Endothelial cell of umbilical vein (primary cell): ENCODE results near the gene CKS1B. TPM values are rescaled to one million over a fixed set of nuclear protein-coding genes. Genes with fewer than 3 reads are reported as not detected.
"Not testable (repeated sequence)": the region's sequence is repeated elsewhere in the genome, so short reads cannot be mapped to it uniquely, and the experiment has no call there.

ENCODE experiments used
- BruUV-seq: library from RNA; stranded (reverse); fragments of 400-500 nt; replicated peaks from 2 replicates; lab custom pipeline; 2021; lab: Mats Ljungman, UMichigan
- CTCF ChIA-PET: fragments of 300-600, 350-600 bp; sonication (Branson Sonifier 250); formaldehyde crosslinking; loops from one replicate; lab custom pipeline; 2021; ENCODE audit warnings: antibody characterized with exemption, inconsistent platforms; lab: Charles Lee
- POLR2A ChIA-PET: fragments of 300-600, 350-600 bp; sonication (Branson Sonifier 250); formaldehyde crosslinking; loops from one replicate; lab custom pipeline; 2021; ENCODE audit warnings: antibody characterized with exemption, inconsistent platforms; lab: Charles Lee
- DNase-seq: peaks from one replicate; pipeline ENCODE4 v3.0.0-alpha.2; 2011; ENCODE audit warnings: low read depth, low spot score
- FAIRE-seq: peaks from 2 replicates; lab custom pipeline; 2011; peaks lifted over from hg19 to GRCh38; lab: Jason Lieb, UNC
- H2AFZ ChIP-seq: 2 replicates; pipeline ENCODE4 v1.6.0; 2012; ENCODE audit warnings: low read depth, low read length, control low read depth, inconsistent platforms
- H3K27ac ChIP-seq: 2 replicates; pipeline ENCODE4 v1.5.1; 2011; ENCODE audit warnings: low read depth, mild to moderate bottlenecking, control low read depth, low read length, moderate library complexity; ENCODE audit not compliant: insufficient read depth
- H3K27me3 ChIP-seq, 2 experiments: 2 replicates each; pipeline versions ENCODE4 v1.6.0 to v1.6.1; 2011; ENCODE audit warnings: low read length in 2 of 2, mixed read lengths in 1 of 2; ENCODE audit not compliant: control insufficient read depth in 2 of 2, insufficient read depth in 2 of 2
- H3K36me3 ChIP-seq, 2 experiments: 2 replicates in 1 of 2; 3 replicates in 1 of 2; pipeline ENCODE4 v1.5.1; 2011; ENCODE audit warnings: low read length in 2 of 2, mild to moderate bottlenecking in 1 of 2, moderate library complexity in 1 of 2; ENCODE audit not compliant: control insufficient read depth in 2 of 2, insufficient read depth in 2 of 2; ENCODE audit errors: extremely low read depth in 1 of 2
- H3K4me1 ChIP-seq: 3 replicates; pipeline ENCODE4 v1.5.1; 2011; ENCODE audit warnings: mild to moderate bottlenecking, low read length; ENCODE audit not compliant: control insufficient read depth, insufficient read depth; ENCODE audit errors: extremely low read depth
- H3K4me2 ChIP-seq: 2 replicates; pipeline ENCODE4 v1.6.1; 2011; ENCODE audit warnings: low read length, control low read depth, mixed read lengths; ENCODE audit not compliant: insufficient read depth
- H3K4me3 ChIP-seq, 3 experiments: fragments of 200-600 bp in 1 of 3; sonication (generic), shearing (Covaris generic) in 1 of 3; replicated peaks in 1 of 3; 2 replicates each; pipeline ENCODE4 v1.5.1; 2011 to 2016; ENCODE audit warnings: control low read depth in 3 of 3, low read length in 3 of 3, mild to moderate bottlenecking in 2 of 3, inconsistent platforms in 1 of 3, low read depth in 1 of 3, moderate library complexity in 1 of 3; ENCODE audit not compliant: insufficient read depth in 1 of 3
- H3K79me2 ChIP-seq: 2 replicates; pipeline ENCODE4 v1.6.0; 2012; ENCODE audit warnings: low read length, inconsistent platforms; ENCODE audit not compliant: control insufficient read depth, insufficient read depth
- H3K9ac ChIP-seq: replicated peaks from 2 replicates; pipeline ENCODE3; 2011; ENCODE audit warnings: low read length, control low read depth; ENCODE audit not compliant: insufficient read depth; ENCODE audit errors: extremely low read depth
- H3K9me1 ChIP-seq: replicated peaks from 3 replicates; pipeline ENCODE4 v1.6.0; 2011; ENCODE audit warnings: mild to moderate bottlenecking, low read length; ENCODE audit not compliant: control insufficient read depth, insufficient read depth; ENCODE audit errors: extremely low read depth
- H3K9me3 ChIP-seq: replicated peaks from 2 replicates; pipeline ENCODE4 v1.5.1; 2012; ENCODE audit warnings: low read length, inconsistent platforms; ENCODE audit not compliant: control insufficient read depth, insufficient read depth
- H4K20me1 ChIP-seq: replicated peaks from 2 replicates; pipeline ENCODE3; 2011; ENCODE audit warnings: mild to moderate bottlenecking, low read length; ENCODE audit not compliant: control insufficient read depth, insufficient read depth; ENCODE audit errors: extremely low read depth
- FOS ChIP-seq: IDR thresholded peaks from 2 replicates; pipeline ENCODE4 v1.6.1; 2011; ENCODE audit warnings: mild to moderate bottlenecking, low read length, moderate library complexity, borderline replicate concordance; ENCODE audit not compliant: insufficient read depth
- MYC ChIP-seq: IDR thresholded peaks from one replicate; pipeline ENCODE4 v1.6.1; 2011; ENCODE audit warnings: mild to moderate bottlenecking, low read depth, low read length
- POLR2A ChIP-seq: IDR thresholded peaks from 2 replicates; pipeline ENCODE4 v1.6.1; 2012; ENCODE audit warnings: low read depth, mild to moderate bottlenecking, control low read depth, low read length
- POLR2AphosphoS5 ChIP-seq: IDR thresholded peaks from 2 replicates; pipeline ENCODE4 v1.6.1; 2012; ENCODE audit warnings: low read depth, mild to moderate bottlenecking, control low read depth, low read length, moderate library complexity; ENCODE audit not compliant: insufficient read depth
- dilution Hi-C: fragments of 300-500 bp; cut with MboI; formaldehyde crosslinking; loops from one replicate; pipeline ENCODE4 v1.15.0; 2019; ENCODE audit warnings: low sequenced_read_pairs; ENCODE audit not compliant: extremely low pct_ligation_motif_present
- intact Hi-C: fragments of 100-400 bp; cut with micrococcal nuclease; formaldehyde crosslinking; loops from one replicate; pipeline ENCODE4 v1.10.0; 2022
- polyA plus RNA-seq, 4 experiments: library from polyadenylated mRNA; depleted of rRNA in 3 of 4; stranded (reverse) in 3 of 4; unstranded in 1 of 4; fragments of >200 nt; gene quantifications; 2 replicates each; pipeline versions ENCODE4 v1.2.1 to v1.2.3, GENCODE V29; 2011 to 2012; ENCODE audit warnings: missing spikeins in 1 of 4
- total RNA-seq: library from RNA; stranded (reverse); gene quantifications from 2 replicates; pipeline ENCODE4 v1.2.3, GENCODE V29; 2021
- TF ChIP-seq, protein P1 (sequence below), 2 donors: IDR thresholded peaks; 1 replicate in 1 of 2; 2 replicates in 1 of 2; pipeline ENCODE4 v1.5.1; 2011; ENCODE audit warnings: low read length in 2 of 2, mild to moderate bottlenecking in 2 of 2, moderate library complexity in 2 of 2, control low read depth in 1 of 2, inconsistent platforms in 1 of 2, low read depth in 1 of 2; ENCODE audit not compliant: insufficient read depth in 1 of 2; ENCODE audit errors: extremely low read depth in 1 of 2

CKS1B gene
- total and polyA plus RNA-seq, 2 donors (not counting 3 experiments of a cell fraction or from before 2014, with no cell fraction given) = 126 to 280 TPM

GRCh38 chr1:154975409-154976059, 1.1 kb downstream of the CKS1B start:
- Histone ChIP-seq H3K27ac (peak overlapping the region; percentile 99), H3K4me1 (peaks cover 32% of the 10 kb centered on the region), H3K9me1 (no peaks in the 10 kb centered on the region), H3K79me2 (peaks cover 41% of the 10 kb centered on the region), H2AFZ (peak overlapping the region; percentile 10), H3K4me3 (peak overlapping the region; percentile 58 to 88 (median 87)), H4K20me1 (no peaks in the 10 kb centered on the region), H3K4me2 (peak overlapping the region; percentile 94), H3K36me3 (no peaks in the 10 kb centered on the region), H3K9me3 (no peaks in the 10 kb centered on the region), H3K27me3 (no peaks in the 10 kb centered on the region), H3K9ac (peak overlapping the region; percentile 90)
- dilution Hi-C loops (no loop called here), intact Hi-C loops (loop anchor here (1.0 to 10.0 kb wide), 3 partner anchors 15 to 491 kb away; partner anchors contain the start of gene PYGO2)
- DNase-seq (peak; percentile 67), FAIRE-seq (no peak)
- CTCF ChIA-PET = interaction anchor here (1.0 to 8.5 kb wide), 8 partner anchors 14 to 416 kb away, joined by 3 to 81 read pairs (median 3); partner anchors contain the start of gene PYGO2
- no TSS peak for BruUV-seq
- TF ChIP-seq MYC = no peak
- no peak for TF ChIP-seq POLR2AphosphoS5
- TF ChIP-seq POLR2A = peak; percentile 1
- TF ChIP-seq, protein P1, sequence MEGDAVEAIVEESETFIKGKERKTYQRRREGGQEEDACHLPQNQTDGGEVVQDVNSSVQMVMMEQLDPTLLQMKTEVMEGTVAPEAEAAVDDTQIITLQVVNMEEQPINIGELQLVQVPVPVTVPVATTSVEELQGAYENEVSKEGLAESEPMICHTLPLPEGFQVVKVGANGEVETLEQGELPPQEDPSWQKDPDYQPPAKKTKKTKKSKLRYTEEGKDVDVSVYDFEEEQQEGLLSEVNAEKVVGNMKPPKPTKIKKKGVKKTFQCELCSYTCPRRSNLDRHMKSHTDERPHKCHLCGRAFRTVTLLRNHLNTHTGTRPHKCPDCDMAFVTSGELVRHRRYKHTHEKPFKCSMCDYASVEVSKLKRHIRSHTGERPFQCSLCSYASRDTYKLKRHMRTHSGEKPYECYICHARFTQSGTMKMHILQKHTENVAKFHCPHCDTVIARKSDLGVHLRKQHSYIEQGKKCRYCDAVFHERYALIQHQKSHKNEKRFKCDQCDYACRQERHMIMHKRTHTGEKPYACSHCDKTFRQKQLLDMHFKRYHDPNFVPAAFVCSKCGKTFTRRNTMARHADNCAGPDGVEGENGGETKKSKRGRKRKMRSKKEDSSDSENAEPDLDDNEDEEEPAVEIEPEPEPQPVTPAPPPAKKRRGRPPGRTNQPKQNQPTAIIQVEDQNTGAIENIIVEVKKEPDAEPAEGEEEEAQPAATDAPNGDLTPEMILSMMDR (IDR thresholded peaks at IDR 0.05; ENCODE audit: extremely low read depth in 1 of 2, insufficient read depth in 1 of 2, low read depth in 1 of 2, low read length in 2 of 2) = no peak
- TF ChIP-seq FOS = no peak
- POLR2A ChIA-PET = interaction anchor here (0.7 kb wide), 1 partner anchor 39 kb away, joined by 3 read pairs; the partner anchor contains the start of gene PMVK

GRCh38 chr1:154977762-154978161, 3.3 kb downstream of the CKS1B start:
- H3K9ac ChIP-seq, H3K4me2 ChIP-seq, DNase-seq, H3K9me1 ChIP-seq, dilution Hi-C loops, H3K36me3 ChIP-seq, H2AFZ ChIP-seq, BruUV-seq, FAIRE-seq, H3K4me3 ChIP-seq, POLR2A ChIA-PET, H3K9me3 ChIP-seq, H4K20me1 ChIP-seq, H3K27ac ChIP-seq, H3K27me3 ChIP-seq: not testable (repeated sequence)
- CTCF ChIA-PET = interaction anchor here (1.0 to 1.8 kb wide), 3 partner anchors 10 to 40 kb away, joined by 4 to 6 read pairs (median 4); partner anchors contain the start of gene PYGO2
- intact Hi-C loops = loop anchor here (10.0 kb wide), 1 partner anchor 493 kb away; no protein-coding TSS in a partner anchor
- peaks cover 17% of the 10 kb centered on the region for H3K4me1 ChIP-seq
- peaks cover 41% of the 10 kb centered on the region for H3K79me2 ChIP-seq
